Testis (tissue), 2 donors: ENCODE results near the gene CDK18.

Experiments
- POLR2A ChIP-seq: fragments of 450-650 bp; IDR thresholded peaks from one replicate; pipeline ENCODE4 v1.6.1; 2017; ENCODE audit warnings: antibody characterized with exemption, mild to moderate bottlenecking, moderate library complexity
- TF ChIP-seq, protein P1 (sequence below), 3 experiments: fragments of 450-650 bp in 2 of 3; fragments of 200-600 bp in 1 of 3; sonication (generic) in 1 of 3; IDR thresholded peaks; one replicate each; pipeline ENCODE4 v1.5.1; 2016 to 2019; ENCODE audit warnings: antibody characterized with exemption in 3 of 3, mild to moderate bottlenecking in 2 of 3, moderate library complexity in 1 of 3

DNA sequence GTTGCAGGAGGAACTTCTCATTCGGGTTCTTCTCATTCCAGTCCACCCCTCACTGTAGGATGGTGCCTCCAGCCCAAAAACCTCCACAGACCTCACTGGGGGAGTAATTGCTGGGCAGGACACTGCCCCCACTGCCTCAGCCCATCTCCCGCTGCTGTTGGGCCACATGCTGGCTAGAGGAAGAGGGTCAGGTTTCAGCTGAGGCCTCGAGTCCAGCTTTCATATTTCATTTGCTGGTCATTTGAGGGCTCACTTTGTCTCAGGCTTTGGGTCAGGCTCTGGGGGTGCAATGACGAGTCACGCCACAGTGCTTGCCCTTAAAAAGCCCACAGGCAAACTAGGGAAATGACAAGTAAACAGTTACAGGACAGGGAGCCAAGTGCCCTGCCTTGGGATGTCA lies 9.3 kb downstream of the CDK18 start:
- TF ChIP-seq, protein P1, sequence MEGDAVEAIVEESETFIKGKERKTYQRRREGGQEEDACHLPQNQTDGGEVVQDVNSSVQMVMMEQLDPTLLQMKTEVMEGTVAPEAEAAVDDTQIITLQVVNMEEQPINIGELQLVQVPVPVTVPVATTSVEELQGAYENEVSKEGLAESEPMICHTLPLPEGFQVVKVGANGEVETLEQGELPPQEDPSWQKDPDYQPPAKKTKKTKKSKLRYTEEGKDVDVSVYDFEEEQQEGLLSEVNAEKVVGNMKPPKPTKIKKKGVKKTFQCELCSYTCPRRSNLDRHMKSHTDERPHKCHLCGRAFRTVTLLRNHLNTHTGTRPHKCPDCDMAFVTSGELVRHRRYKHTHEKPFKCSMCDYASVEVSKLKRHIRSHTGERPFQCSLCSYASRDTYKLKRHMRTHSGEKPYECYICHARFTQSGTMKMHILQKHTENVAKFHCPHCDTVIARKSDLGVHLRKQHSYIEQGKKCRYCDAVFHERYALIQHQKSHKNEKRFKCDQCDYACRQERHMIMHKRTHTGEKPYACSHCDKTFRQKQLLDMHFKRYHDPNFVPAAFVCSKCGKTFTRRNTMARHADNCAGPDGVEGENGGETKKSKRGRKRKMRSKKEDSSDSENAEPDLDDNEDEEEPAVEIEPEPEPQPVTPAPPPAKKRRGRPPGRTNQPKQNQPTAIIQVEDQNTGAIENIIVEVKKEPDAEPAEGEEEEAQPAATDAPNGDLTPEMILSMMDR (IDR thresholded peaks at IDR 0.05) = no peak
- TF ChIP-seq POLR2A = no peak
